SK-N-MC (cell line): ENCODE results near the gene VPS35L.
A peak's percentile ranks its signal among the peaks of the same experiment; 100 is the strongest.

Experiments used
- DNase-seq: peaks from one replicate; pipeline ENCODE4 v3.0.0-alpha.2; 2011; ENCODE audit warnings: low read depth, low spot score
- H3K27ac ChIP-seq: fragments of 200-600 bp; sonication (generic); 2 replicates; pipeline ENCODE4 v1.5.1; 2016; ENCODE audit warnings: mixed run types
- H3K36me3 ChIP-seq: fragments of 200-600 bp; sonication (generic); 2 replicates; pipeline ENCODE4 v1.6.1; 2017; ENCODE audit warnings: antibody characterized with exemption, low read length, mixed read lengths; ENCODE audit not compliant: insufficient read depth
- H3K4me3 ChIP-seq: fragments of 200-600 bp; sonication (generic); 2 replicates; pipeline ENCODE4 v1.5.1; 2016
- H3K9ac ChIP-seq: fragments of 200-600 bp; sonication (generic); 2 replicates; pipeline ENCODE4 v1.8.0; 2017; ENCODE audit warnings: mixed run types, mixed read lengths; ENCODE audit not compliant: insufficient read length
- H3K9me3 ChIP-seq: fragments of 200-600 bp; sonication (generic); 2 replicates; pipeline ENCODE4 v1.6.1; 2017; ENCODE audit warnings: low read depth, mild to moderate bottlenecking, antibody characterized with exemption, low read length, moderate library complexity, mixed read lengths
- EZH2 ChIP-seq: fragments of 200-600 bp; sonication (generic); IDR thresholded peaks from one replicate; pipeline ENCODE4 v1.6.1; 2017; ENCODE audit warnings: antibody characterized with exemption
- FOXP2 ChIP-seq: optimal IDR thresholded peaks from 2 replicates; pipeline ENCODE3; 2011; ENCODE audit warnings: mild to moderate bottlenecking, moderate library complexity; ENCODE audit not compliant: insufficient read depth; ENCODE audit errors: extremely low read length, control extremely low read depth
- POLR2AphosphoS5 ChIP-seq: IDR thresholded peaks from 2 replicates; pipeline ENCODE4 v1.6.1; 2012; ENCODE audit warnings: mild to moderate bottlenecking, low read depth, low read length, borderline replicate concordance

The VPS35L gene

DNA sequence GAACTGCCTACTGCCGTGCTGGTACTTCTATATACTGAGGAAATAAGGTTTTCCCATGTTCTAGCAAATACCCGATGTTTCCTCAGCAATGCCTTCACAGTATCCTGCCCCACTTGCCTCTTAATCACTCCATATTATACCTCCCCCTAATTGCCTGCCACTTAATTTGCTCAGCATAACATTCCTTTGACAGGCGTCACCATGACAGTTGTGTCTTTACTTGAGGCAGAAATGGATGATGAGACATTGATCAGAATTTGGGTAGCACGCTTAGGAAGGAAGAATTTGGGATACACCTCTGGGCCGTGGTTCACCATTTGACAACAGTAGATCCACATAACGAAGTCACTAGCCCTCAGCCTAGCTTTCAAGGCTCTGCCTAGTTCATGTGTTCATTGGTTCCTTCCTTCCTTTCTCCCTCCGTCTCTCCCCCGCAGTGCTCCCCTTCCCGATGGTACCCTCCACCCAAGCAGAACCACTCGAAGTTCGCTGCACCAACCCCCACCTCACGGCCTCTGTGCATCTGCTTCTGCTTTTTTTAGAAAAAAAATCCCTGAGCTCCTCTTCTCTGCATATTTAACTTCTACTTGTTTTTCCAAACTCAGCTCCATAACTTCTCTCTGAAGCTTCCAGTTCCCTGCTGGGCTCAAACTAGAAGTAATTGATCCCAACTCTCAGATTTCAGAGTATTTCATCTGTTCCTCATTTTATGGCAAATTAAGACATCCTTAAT is 182.0 kb downstream of the VPS35L start:
- Histone ChIP-seq H3K27ac (peak overlapping the region; percentile 71; the same call in 1 of the 2 replicates), H3K9ac (no peak overlapping the region), H3K9me3 (no peaks in the 10 kb centered on the region), H3K36me3 (no peaks in the 10 kb centered on the region), H3K4me3 (peak overlapping the region; percentile 24)
- TF ChIP-seq EZH2, result no peak
- TF ChIP-seq FOXP2, result no peak
- TF ChIP-seq POLR2AphosphoS5, result peak; percentile 13; the same call in 1 of the 2 replicates
- peak; percentile 26 for DNase-seq

DNA sequence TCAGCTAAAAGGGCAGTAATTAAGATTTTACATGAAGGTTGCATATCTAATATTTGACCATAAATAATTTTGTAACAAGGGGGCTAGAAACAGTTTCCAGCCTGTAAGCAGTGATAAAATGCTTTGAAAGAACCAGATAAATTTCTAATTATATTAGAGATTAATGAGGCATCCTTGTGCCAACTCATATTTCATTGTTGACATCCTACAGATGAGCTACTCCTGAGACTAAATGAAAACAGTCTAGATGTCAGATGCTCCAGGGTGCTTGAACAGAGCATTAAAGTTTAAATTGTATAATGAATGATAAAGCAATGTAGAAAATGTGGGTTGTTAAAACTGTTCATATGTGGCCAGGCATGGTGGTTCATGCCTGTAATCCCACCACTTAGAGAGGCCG is 185.9 kb downstream of the VPS35L start:
- no peak overlapping the region for H3K9ac ChIP-seq
- no peak overlapping the region for H3K4me3 ChIP-seq
- TF ChIP-seq FOXP2 (no peak), POLR2AphosphoS5 (no peak), EZH2 (no peak)
- no peak overlapping the region for H3K27ac ChIP-seq
- no peaks in the 10 kb centered on the region for H3K9me3 ChIP-seq
- no peak for DNase-seq
- H3K36me3 ChIP-seq, result no peaks in the 10 kb centered on the region

DNA sequence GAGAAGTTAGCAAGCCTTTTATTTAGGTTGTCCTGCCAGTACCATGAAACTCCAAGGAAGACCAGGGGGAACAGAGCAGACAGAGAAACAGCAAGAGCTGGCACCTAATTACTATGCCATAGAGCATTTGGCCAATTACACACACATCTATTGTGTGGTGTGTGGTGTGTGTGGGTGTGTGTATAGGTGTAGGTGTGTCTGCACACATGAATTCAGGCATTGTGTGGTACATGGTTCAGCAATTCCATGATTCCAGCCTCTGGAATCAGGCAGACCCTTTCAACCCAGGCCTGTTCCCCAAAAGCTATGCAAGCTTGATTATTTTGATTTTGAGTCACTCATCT is 188.3 kb downstream of the VPS35L start:
- DNase-seq, result no peak
- Histone ChIP-seq H3K36me3 (no peaks in the 10 kb centered on the region), H3K4me3 (no peak overlapping the region), H3K9ac (no peak overlapping the region), H3K9me3 (no peaks in the 10 kb centered on the region), H3K27ac (no peak overlapping the region)
- TF ChIP-seq POLR2AphosphoS5 (no peak), EZH2 (no peak), FOXP2 (no peak)

- no peak for TF ChIP-seq POLR2AphosphoS5
- no peak for TF ChIP-seq EZH2
- no peak for TF ChIP-seq FOXP2
- no peak overlapping the region for H3K27ac ChIP-seq
- DNase-seq, result no peak
- H3K9ac ChIP-seq, result no peak overlapping the region
- no peaks in the 10 kb centered on the region for H3K36me3 ChIP-seq
- H3K4me3 ChIP-seq, result no peak overlapping the region
- no peaks in the 10 kb centered on the region for H3K9me3 ChIP-seq
Measured at GRCh38 chr16:19744670-19745069, 189.2 kb downstream of the VPS35L start.

DNA sequence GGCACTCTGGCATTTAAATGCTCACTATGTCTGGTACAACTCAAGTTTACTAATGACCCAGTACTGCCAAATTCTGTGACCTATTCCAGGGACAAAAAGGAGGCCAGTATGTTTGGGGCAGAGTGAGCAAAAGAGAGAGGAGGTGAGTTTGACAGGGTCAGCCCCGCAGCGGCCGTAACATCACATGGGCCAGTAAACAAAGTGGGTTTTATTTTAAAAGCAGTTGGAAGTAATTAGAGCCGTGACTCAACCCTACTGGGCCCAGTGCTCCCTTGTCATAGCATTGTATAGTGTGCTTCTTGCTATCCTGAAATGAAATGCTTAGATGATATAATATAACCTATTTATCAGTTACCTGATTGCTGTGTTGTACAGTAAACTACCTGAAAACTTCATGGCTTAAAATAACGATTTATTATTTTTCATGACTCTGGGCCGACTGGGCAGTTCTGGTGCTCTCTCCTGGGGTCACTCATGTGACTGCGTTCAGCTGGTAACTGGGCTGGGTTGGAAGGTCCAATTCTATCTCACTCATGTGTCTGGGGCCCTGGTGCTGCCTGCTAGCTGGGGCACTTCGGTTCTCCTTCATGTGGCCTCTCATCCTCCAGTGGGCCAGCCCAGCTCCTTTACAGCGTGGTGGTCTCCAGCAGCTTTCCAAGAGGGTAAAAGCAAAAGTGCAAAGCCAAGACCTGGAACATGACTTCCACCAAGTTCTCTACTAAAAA is 189.9 kb downstream of the VPS35L start:
- TF ChIP-seq EZH2 (no peak), POLR2AphosphoS5 (no peak), FOXP2 (no peak)
- H3K9ac ChIP-seq, result no peak overlapping the region
- H3K4me3 ChIP-seq, result no peak overlapping the region
- H3K36me3 ChIP-seq, result no peaks in the 10 kb centered on the region
- no peak for DNase-seq
- H3K9me3 ChIP-seq, result no peaks in the 10 kb centered on the region
- no peak overlapping the region for H3K27ac ChIP-seq

DNA sequence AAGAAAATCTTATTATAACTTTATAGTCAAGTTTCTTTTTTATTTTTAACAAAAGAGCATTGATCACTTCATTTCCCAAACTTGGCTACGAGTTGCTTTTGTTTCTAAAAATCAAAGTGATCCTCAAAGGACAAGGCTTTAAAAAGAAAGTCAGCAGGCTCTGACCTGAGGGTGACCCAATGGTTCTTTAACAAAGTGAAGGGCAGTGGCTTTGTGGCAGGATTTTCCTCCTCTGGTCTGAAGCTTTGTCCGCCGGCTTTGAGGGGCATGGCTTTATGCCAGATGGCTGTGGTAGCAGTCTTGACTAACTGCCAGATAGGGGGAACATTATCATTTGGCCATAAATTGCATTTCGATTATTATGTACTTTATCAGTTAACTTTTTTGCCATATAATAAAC is 191.1 kb downstream of the VPS35L start:
- Histone ChIP-seq H3K36me3 (no peaks in the 10 kb centered on the region), H3K9ac (no peak overlapping the region), H3K4me3 (no peak overlapping the region), H3K9me3 (no peaks in the 10 kb centered on the region), H3K27ac (no peak overlapping the region)
- DNase-seq, result no peak
- no peak for TF ChIP-seq POLR2AphosphoS5
- no peak for TF ChIP-seq FOXP2
- TF ChIP-seq EZH2, result no peak

DNA sequence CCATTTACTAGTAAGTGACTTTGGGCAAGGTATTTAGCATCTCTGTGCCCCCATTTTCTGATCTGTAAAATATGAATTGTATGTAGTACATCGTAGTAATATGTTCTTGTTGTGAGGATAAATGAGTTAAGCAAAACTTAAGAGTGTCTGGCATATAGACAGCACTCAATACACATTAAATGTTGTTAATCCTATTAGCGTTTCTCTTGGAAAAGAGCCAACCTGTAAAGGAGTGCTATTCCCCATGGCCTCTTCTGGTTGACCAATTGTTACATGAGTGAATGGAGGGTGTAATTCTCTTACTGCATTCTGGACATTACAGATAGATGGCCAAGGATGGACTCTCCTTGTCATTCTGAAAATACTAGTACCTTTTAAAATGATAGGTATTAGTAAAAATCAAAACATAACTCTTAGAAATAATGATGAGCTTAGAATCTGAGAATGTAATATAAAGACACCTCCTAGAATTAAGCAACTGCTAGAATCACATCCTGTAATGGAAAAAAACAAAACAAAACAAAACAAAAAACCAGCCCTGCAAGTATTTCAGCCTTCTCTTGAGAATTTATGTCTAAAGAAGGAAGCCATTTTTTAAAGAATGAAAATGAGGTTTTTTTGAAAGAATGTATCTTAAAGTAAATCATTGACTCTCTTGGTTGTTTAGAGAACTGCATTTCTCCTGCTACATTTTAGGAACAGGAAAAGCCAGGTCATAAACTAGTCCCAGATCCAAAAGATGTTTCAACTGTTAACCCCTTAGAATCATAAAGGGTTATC is 193.1 kb downstream of the VPS35L start:
- Histone ChIP-seq H3K4me3 (no peak overlapping the region), H3K9me3 (no peaks in the 10 kb centered on the region), H3K27ac (no peak overlapping the region), H3K9ac (no peak overlapping the region), H3K36me3 (no peaks in the 10 kb centered on the region)
- TF ChIP-seq EZH2 (no peak), POLR2AphosphoS5 (no peak), FOXP2 (no peak)
- DNase-seq, result no peak

DNA sequence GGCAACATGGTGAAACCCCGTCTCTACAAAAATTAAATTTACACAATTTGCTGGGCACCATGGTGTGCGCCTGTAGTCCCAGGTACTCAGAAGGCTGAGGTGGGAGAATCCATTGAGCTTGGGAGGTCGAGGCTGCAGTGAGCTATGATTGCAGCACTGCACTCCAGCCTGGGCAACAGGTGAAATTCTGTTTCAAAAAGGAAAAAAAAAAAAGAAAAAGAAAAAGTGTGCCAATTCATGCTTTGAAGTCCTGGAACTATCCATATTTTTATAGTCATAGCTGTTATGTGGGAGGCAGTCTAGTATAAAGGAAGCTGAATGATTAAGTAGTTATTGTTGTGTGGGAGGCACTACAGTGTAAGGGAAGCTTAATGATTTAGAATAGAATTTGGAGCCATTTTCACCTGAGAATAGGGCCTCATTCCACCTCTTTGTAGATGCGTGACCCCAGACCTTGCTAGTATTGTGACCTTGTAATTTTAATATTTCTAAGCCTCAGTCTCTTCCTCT is 194.1 kb downstream of the VPS35L start:
- TF ChIP-seq POLR2AphosphoS5 (no peak), EZH2 (no peak), FOXP2 (no peak)
- Histone ChIP-seq H3K4me3 (no peak overlapping the region), H3K36me3 (no peaks in the 10 kb centered on the region), H3K9ac (no peak overlapping the region), H3K27ac (no peak overlapping the region), H3K9me3 (no peaks in the 10 kb centered on the region)
- no peak for DNase-seq
